HEK293 (cell line): ENCODE measurements around the gene NHS.

Source experiments
- ZNF529 ChIP-seq: fragments of 450-650 bp; formaldehyde crosslinking; IDR thresholded peaks from 2 replicates; pipeline ENCODE4 v1.5.1; 2017; ENCODE audit warnings: missing genetic modification characterization, missing biosample characterization; ENCODE audit not compliant: insufficient replicate concordance
- TF ChIP-seq, protein P1 (sequence below): fragments of 450-650 bp; formaldehyde crosslinking; IDR thresholded peaks from 2 replicates; pipeline ENCODE4 v1.5.1; 2016; ENCODE audit warnings: missing biosample characterization, missing genetic modification characterization
- TF ChIP-seq, protein P2 (sequence below): fragments of 450-650 bp; formaldehyde crosslinking; IDR thresholded peaks from 2 replicates; pipeline ENCODE4 v1.5.1; 2016; ENCODE audit warnings: missing biosample characterization, missing genetic modification characterization, low read depth

DNA sequence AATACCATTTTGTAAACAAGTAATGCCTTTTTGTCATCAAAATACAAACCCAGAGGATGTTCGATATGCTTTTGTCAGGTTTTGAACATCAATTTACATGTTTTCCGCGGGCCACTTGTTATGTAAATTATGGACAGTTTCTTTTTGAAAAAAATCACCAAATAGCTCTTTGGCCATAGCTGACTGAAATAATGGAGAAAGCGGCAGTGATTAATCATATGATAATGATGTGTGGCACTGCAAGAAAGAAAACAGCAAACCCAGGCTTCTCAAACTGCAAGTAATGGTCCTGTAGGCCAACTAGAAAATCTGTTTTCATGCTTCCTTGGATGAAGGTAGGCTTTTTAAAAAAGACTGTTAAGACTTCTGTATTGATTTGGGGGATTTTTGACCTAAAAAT, 346.7 kb downstream of the NHS start:
- TF ChIP-seq, protein P1, sequence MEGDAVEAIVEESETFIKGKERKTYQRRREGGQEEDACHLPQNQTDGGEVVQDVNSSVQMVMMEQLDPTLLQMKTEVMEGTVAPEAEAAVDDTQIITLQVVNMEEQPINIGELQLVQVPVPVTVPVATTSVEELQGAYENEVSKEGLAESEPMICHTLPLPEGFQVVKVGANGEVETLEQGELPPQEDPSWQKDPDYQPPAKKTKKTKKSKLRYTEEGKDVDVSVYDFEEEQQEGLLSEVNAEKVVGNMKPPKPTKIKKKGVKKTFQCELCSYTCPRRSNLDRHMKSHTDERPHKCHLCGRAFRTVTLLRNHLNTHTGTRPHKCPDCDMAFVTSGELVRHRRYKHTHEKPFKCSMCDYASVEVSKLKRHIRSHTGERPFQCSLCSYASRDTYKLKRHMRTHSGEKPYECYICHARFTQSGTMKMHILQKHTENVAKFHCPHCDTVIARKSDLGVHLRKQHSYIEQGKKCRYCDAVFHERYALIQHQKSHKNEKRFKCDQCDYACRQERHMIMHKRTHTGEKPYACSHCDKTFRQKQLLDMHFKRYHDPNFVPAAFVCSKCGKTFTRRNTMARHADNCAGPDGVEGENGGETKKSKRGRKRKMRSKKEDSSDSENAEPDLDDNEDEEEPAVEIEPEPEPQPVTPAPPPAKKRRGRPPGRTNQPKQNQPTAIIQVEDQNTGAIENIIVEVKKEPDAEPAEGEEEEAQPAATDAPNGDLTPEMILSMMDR (tag by site-specific recombination) = no peak
- TF ChIP-seq, protein P2, sequence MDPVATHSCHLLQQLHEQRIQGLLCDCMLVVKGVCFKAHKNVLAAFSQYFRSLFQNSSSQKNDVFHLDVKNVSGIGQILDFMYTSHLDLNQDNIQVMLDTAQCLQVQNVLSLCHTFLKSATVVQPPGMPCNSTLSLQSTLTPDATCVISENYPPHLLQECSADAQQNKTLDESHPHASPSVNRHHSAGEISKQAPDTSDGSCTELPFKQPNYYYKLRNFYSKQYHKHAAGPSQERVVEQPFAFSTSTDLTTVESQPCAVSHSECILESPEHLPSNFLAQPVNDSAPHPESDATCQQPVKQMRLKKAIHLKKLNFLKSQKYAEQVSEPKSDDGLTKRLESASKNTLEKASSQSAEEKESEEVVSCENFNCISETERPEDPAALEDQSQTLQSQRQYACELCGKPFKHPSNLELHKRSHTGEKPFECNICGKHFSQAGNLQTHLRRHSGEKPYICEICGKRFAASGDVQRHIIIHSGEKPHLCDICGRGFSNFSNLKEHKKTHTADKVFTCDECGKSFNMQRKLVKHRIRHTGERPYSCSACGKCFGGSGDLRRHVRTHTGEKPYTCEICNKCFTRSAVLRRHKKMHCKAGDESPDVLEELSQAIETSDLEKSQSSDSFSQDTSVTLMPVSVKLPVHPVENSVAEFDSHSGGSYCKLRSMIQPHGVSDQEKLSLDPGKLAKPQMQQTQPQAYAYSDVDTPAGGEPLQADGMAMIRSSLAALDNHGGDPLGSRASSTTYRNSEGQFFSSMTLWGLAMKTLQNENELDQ (tag by site-specific recombination) = no peak
- TF ChIP-seq ZNF529 (tag by site-specific recombination) = no peak
